ENCODE data around the gene SPTLC2. TPM values are rescaled to one million over a fixed set of nuclear protein-coding genes. Genes with fewer than 3 reads are reported as not detected.

Gene SPTLC2
- total RNA-seq, 1 donor from 2014 or later, result 12.3 TPM

DNA sequence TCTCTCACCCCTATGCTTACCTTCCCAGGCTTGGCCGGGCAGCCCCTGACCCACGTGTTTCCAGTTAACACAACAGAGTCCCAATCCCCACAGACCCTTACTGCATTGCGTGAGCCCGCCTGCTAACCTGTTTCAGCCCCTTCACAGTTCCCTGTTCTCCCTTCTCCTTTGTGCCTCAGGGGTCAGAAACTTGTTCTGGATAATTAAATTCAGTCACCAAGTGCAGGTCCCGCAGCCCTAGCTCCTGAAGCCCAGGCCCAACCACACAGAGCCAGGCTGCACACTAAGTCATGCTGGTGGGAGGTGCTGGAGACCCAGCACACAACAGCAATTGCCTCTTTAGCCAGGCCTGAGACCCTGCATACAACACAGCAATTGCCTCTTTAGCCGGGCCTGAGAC lies 127.4 kb downstream of the SPTLC2 start:
- H3K4me3 Mint-ChIP-seq, result no peak overlapping the region
- Histone ChIP-seq H3K79me2 (ENCODE audit: low read depth) (no peaks in the 10 kb centered on the region), H3K9me3 (ENCODE audit: low read depth) (no peaks in the 10 kb centered on the region), H3K27ac (no peak overlapping the region), H4K20me1 (ENCODE audit: low read depth) (no peaks in the 10 kb centered on the region), H3K4me2 (no peak overlapping the region), H3K4me3 (no peak overlapping the region), H3F3A (ENCODE audit: low read depth) (no peaks in the 10 kb centered on the region), H2AFZ (replicated peaks) (no peak overlapping the region), H3K4me1 (no peaks in the 10 kb centered on the region), H3K36me3 (no peaks in the 10 kb centered on the region), H3K27me3 (no peaks in the 10 kb centered on the region), H3K9ac (no peak overlapping the region)
- no peaks in the 10 kb centered on the region for H3K9me3 Mint-ChIP-seq
- peaks cover 7% of the 10 kb centered on the region for H3K27me3 Mint-ChIP-seq (ENCODE audit: insufficient read depth, low read depth)
- DNase-seq (ENCODE audit: low spot score), result no peak
- peak overlapping the region; percentile 62 for H3K27ac Mint-ChIP-seq
- no peak for TF ChIP-seq EZH2 (IDR thresholded peaks at IDR 0.05)
- TF ChIP-seq, protein P1, sequence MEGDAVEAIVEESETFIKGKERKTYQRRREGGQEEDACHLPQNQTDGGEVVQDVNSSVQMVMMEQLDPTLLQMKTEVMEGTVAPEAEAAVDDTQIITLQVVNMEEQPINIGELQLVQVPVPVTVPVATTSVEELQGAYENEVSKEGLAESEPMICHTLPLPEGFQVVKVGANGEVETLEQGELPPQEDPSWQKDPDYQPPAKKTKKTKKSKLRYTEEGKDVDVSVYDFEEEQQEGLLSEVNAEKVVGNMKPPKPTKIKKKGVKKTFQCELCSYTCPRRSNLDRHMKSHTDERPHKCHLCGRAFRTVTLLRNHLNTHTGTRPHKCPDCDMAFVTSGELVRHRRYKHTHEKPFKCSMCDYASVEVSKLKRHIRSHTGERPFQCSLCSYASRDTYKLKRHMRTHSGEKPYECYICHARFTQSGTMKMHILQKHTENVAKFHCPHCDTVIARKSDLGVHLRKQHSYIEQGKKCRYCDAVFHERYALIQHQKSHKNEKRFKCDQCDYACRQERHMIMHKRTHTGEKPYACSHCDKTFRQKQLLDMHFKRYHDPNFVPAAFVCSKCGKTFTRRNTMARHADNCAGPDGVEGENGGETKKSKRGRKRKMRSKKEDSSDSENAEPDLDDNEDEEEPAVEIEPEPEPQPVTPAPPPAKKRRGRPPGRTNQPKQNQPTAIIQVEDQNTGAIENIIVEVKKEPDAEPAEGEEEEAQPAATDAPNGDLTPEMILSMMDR (IDR thresholded peaks at IDR 0.05), result no peak
- no peak for TF ChIP-seq EZH2phosphoT487 (IDR thresholded peaks at IDR 0.05)
- H3K4me1 Mint-ChIP-seq, result no peaks in the 10 kb centered on the region
- H3K36me3 Mint-ChIP-seq, result no peaks in the 10 kb centered on the region

DNA sequence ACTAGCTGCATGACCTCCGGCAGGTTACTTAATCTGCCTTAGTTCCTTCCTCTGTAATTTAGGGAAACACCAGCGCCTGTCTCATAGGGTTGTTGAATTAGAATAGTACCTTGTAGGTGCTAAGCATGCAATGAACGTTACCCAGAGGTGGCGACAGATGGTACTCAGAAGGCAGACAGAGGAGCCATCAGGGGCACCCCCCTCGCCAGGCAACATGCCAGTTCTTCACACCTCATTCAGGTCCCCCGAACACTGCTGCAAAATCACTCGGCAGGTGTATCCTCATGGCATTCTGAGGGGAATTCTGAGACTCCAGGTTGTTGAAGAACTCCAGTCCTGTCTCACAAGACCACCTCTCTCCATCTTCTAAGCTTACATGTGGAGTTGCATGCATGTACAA lies 127.9 kb downstream of the SPTLC2 start:
- no peak overlapping the region for H3K4me3 Mint-ChIP-seq
- DNase-seq (ENCODE audit: low spot score), result no peak
- H3K79me2 ChIP-seq (ENCODE audit: low read depth), result no peaks in the 10 kb centered on the region
- H3K36me3 ChIP-seq, result no peaks in the 10 kb centered on the region
- no peak overlapping the region for H3K27ac Mint-ChIP-seq
- H3F3A ChIP-seq (ENCODE audit: low read depth), result no peaks in the 10 kb centered on the region
- no peaks in the 10 kb centered on the region for H4K20me1 ChIP-seq (ENCODE audit: low read depth)
- no peak overlapping the region for H2AFZ ChIP-seq (replicated peaks)
- no peaks in the 10 kb centered on the region for H3K4me1 ChIP-seq
- H3K9me3 Mint-ChIP-seq, result no peaks in the 10 kb centered on the region
- peaks cover 7% of the 10 kb centered on the region for H3K27me3 Mint-ChIP-seq (ENCODE audit: insufficient read depth, low read depth)
- H3K27ac ChIP-seq, result no peak overlapping the region
- H3K9me3 ChIP-seq (ENCODE audit: low read depth), result no peaks in the 10 kb centered on the region
- no peak overlapping the region for H3K9ac ChIP-seq
- no peaks in the 10 kb centered on the region for H3K27me3 ChIP-seq
- no peaks in the 10 kb centered on the region for H3K4me1 Mint-ChIP-seq
- H3K4me3 ChIP-seq, result no peak overlapping the region
- TF ChIP-seq EZH2phosphoT487 (IDR thresholded peaks at IDR 0.05) (no peak), EZH2 (IDR thresholded peaks at IDR 0.05) (no peak)
- TF ChIP-seq, protein P1 (IDR thresholded peaks at IDR 0.05), result no peak
- no peaks in the 10 kb centered on the region for H3K36me3 Mint-ChIP-seq
- no peak overlapping the region for H3K4me2 ChIP-seq

- Mint-ChIP-seq H3K27me3 (ENCODE audit: insufficient read depth, low read depth) (peaks cover 7% of the 10 kb centered on the region), H3K4me1 (no peaks in the 10 kb centered on the region), H3K9me3 (no peaks in the 10 kb centered on the region), H3K27ac (no peak overlapping the region), H3K36me3 (no peaks in the 10 kb centered on the region), H3K4me3 (peak overlapping the region; percentile 33)
- no peaks in the 10 kb centered on the region for H3K79me2 ChIP-seq (ENCODE audit: low read depth)
- no peaks in the 10 kb centered on the region for H3F3A ChIP-seq (ENCODE audit: low read depth)
- no peak overlapping the region for H2AFZ ChIP-seq (replicated peaks)
- H3K4me3 ChIP-seq, result no peak overlapping the region
- H3K4me1 ChIP-seq, result no peaks in the 10 kb centered on the region
- no peak overlapping the region for H3K9ac ChIP-seq
- TF ChIP-seq, protein P1 (IDR thresholded peaks at IDR 0.05), result no peak
- TF ChIP-seq EZH2phosphoT487 (IDR thresholded peaks at IDR 0.05) (no peak), EZH2 (IDR thresholded peaks at IDR 0.05) (no peak)
- no peak for DNase-seq (ENCODE audit: low spot score)
- no peaks in the 10 kb centered on the region for H4K20me1 ChIP-seq (ENCODE audit: low read depth)
- H3K4me2 ChIP-seq, result no peak overlapping the region
- no peaks in the 10 kb centered on the region for H3K27me3 ChIP-seq
- H3K36me3 ChIP-seq, result no peaks in the 10 kb centered on the region
- no peak overlapping the region for H3K27ac ChIP-seq
- no peaks in the 10 kb centered on the region for H3K9me3 ChIP-seq (ENCODE audit: low read depth)
Observed at GRCh38 chr14:77485901-77486678, 130.3 kb downstream of the SPTLC2 start.
